SK-N-SH (cell line): ENCODE results near the gene RTN4.

Experiments
- CTCF ChIP-seq: fragments of 200-600 bp; sonication (generic); IDR thresholded peaks from 2 replicates; pipeline ENCODE4 v1.6.1; 2017; ENCODE audit warnings: antibody characterized with exemption, mild to moderate bottlenecking, moderate library complexity
- EZH2phosphoT487 ChIP-seq: fragments of 200-600 bp; sonication (generic); IDR thresholded peaks from 2 replicates; pipeline ENCODE4 v1.6.1; 2017; ENCODE audit warnings: low read depth, mixed run types, mild to moderate bottlenecking, antibody characterized with exemption, moderate library complexity, borderline replicate concordance
- FOSL2 ChIP-seq: IDR thresholded peaks from 2 replicates; pipeline ENCODE4 v1.4.0; 2012; ENCODE audit warnings: low read depth, mild to moderate bottlenecking, moderate library complexity, borderline replicate concordance
- POLR2AphosphoS5 ChIP-seq: IDR thresholded peaks from 2 replicates; pipeline ENCODE4 v1.6.1; 2012; ENCODE audit warnings: low read depth, low read length
- RAD21 ChIP-seq: IDR thresholded peaks from 2 replicates; pipeline ENCODE4 v1.6.1; 2012; ENCODE audit warnings: mild to moderate bottlenecking, low read length

- TF ChIP-seq EZH2phosphoT487 (no peak), CTCF (no peak), FOSL2 (no peak), RAD21 (no peak), POLR2AphosphoS5 (no peak)
Observed at GRCh38 chr2:54931473-54931872, 118.8 kb downstream of the RTN4 start.
